Glomerular endothelial cell (primary cell): ENCODE measurements around the gene CA4. TPM values are rescaled to one million over a fixed set of nuclear protein-coding genes. Genes with fewer than 3 reads are reported as not detected.
"Not testable (repeated sequence)": the region's sequence is repeated elsewhere in the genome, so short reads cannot be mapped to it uniquely, and the experiment has no call there.

Source experiments
- DNase-seq: peaks from one replicate; pipeline ENCODE4 v3.0.0-alpha.2; 2011; ENCODE audit warnings: low read depth, low spot score; ENCODE audit errors: extremely low read depth
- total RNA-seq: library from RNA; depleted of rRNA; stranded (reverse); fragments of >200 nt; gene quantifications from 2 replicates; pipeline ENCODE4 v1.2.3, GENCODE V29; 2015

Gene CA4
- total RNA-seq: 3.5 and 4.0 TPM in 2 replicates

DNA sequence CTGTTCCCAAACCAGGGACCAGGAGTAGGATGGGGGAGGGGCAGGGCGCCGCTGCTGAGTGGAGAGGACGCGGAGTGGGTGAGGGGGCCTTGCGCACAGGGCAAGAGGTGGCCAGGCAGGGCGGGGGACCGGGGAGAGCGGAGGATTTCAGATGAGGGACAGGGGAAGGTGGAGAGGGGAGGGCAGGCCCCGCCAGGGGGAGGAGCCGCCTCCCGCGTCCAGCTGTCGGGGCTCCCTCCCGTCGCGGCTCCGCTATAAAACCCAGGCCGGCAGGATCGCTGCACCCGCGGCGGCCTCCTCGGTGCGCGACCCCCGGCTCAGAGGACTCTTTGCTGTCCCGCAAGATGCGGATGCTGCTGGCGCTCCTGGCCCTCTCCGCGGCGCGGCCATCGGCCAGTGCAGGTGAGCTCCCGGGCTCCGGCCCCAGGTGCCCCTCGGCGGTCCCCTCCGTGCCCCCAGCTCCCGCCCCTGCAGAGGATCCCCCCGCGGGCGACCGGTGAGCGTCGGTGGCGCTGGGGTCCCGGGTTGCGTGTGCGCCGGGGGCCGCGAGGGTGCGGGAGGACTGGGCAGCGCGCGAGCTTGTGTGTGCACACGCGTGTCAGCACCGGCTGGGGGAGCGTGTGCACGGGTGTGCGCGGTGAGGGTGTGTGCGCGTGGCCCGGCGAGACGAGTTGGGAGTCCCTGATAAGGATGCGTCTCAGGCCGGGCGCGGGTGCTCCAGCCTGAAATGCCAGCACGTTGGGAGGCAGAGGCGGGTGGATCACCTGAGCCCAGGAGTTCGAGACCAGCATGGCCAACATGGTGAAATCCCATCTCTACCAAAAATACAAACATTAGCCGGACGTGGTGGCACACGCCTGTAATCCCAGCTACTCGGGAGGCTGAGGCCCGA is at the start of gene CA4:
Gene CA4, plus strand, starts transcription at position 283 of the 892 bp plus-strand sequence. Its CDS starts 62 bp downstream, at position 345.
- DNase-seq: no peak

- not testable (repeated sequence) for DNase-seq
These were observed 49.2 kb upstream of the CA4 start for GRCh38 chr17:60100577-60100976.

GRCh38 chr17:60102015-60102631 is 47.6 kb upstream of the CA4 start:
- not testable (repeated sequence) for DNase-seq

DNA sequence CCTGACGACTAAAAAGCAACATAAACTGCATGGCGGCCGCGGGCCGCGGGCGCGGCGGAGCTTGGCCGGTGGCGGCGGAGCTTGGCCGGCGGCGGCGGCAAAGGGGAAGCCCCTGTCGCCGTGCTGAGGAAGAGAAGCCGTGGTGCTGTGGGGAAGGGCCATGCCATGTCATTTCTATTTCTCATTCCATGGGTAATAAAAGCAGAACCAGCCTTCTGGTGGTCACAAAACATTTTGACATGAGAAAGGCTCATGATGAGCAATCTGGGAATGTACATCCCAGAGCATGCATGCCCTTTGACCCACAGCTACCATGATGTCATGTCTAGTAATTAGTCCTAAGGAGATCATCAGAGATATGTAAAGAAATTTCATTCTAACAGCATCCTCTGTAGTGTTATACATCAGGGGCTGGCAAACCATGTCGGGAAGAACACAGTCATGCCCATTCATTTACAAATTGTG is 47.1 kb upstream of the CA4 start:
- DNase-seq: no peak

- DNase-seq: no peak
These were observed 45.8 kb upstream of the CA4 start for GRCh38 chr17:60103957-60104356.

DNA sequence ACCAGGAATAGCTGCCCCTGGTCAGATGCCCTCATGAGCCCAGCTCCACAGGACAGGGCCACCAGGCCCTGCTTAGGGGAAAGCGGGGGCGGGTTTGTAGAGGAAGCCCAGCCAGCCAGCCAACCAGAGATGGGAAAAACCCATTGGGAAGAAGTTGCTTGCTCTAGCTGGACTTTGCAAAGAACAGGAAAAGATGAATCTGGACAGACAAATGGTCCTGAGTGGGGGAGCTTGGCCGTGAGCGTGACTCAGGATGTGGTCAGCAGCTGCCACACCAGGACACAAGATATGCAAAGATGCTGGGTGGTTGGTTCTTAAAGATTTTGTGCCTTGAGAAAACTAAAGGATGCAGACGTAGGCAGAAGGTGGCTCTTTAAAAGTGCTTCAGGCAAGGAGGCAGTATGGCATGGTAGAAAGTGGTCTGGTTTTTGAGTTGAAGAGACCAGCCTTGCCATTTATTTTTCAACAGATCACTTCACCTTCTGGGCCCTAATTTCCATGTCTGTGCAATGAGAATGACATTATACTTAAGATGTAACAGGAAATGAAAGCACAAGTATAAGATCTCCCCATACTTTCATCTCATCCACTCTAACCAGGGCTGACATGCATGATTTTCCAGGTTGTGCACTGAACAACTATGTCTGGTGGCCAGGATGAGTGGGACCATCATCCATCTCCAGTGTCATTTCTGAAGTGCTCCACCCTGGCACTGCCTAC is 43.3 kb upstream of the CA4 start:
- DNase-seq: no peak

- no peak for DNase-seq
These were observed 42.1 kb upstream of the CA4 start for GRCh38 chr17:60107526-60108257.

DNA sequence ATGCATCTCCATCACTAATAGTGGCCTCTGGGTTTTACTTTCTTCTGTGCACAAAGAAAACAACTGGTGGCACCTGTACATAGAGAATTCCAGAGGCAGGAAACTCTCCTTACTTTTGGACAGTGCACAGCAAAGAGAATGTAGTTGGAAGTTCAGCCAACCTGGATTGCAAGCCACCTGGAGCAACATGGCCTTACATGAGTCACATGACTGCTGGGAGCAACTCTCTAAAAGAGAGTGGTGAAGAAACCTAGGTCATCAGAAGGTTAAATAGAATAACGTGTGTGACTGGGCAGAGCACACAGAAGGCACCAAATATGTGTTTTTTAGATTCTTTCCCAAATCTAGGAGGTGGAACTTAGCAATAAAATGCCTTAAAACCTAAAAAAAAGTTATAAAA is 41.5 kb upstream of the CA4 start:
- DNase-seq: not testable (repeated sequence)

- no peak for DNase-seq
These were observed 41.1 kb upstream of the CA4 start for GRCh38 chr17:60108712-60109111.

GRCh38 chr17:60109161-60109560 is 40.6 kb upstream of the CA4 start:
- DNase-seq: no peak

DNA sequence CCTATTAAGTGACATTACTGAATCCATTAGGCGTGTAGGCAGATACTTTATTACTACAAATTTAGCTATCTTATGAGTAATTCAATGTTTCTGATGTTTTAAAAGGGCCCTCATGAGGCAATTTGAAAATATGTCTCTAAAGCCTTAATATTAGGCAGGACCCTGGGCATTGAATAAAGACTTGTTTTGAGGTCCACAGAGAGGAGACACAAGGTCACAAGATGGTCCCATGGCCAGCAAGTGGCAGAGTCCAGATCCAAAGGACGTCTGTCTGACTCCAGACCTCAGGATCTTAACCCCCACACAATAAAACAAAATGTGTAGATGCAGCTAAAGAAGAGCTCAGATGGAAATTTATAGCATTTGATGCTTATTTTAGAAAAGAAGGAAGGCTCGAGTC is 39.2 kb upstream of the CA4 start:
- DNase-seq: no peak

DNA sequence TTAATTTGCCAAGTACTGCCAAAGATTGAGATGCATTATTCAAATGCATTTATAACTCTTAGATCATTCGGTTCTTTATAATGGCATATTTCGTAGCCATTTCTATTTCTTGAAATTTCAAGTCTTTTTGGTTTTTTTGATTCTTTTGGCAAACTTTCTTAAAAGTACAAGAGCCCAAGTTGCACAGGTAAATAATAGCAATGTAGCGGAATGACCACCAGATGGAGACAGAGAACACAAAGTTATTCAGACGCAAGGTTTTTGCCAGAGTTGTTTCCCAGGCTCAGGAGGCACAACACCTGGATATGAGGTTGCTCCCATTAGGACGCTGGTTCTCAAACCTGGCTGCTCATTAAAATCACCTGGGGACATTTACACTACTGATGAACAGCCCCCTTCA is 38.1 kb upstream of the CA4 start:
- not testable (repeated sequence) for DNase-seq

DNA sequence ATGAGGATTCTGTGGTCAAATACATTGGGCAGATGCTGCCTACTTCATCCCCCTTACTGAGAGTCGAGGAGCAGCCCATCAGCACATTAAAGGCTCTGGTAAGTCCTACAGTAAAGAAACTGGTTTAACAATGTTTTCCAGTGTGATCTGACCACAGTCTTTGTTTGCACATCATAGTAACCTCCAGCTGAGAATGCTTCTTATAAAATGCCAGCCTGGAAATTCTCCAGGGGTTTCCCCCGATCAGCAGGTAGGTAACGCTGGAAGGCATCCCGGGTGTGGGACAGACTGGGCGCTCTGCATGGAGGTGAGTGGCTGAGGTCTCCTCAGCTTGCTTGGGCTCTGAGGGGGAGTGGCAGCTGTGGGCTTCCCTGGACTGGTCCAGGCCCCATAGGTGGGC is 34.4 kb upstream of the CA4 start:
- not testable (repeated sequence) for DNase-seq

GRCh38 chr17:60116196-60116595 is 33.6 kb upstream of the CA4 start:
- DNase-seq: not testable (repeated sequence)

- not testable (repeated sequence) for DNase-seq
These were observed 30.6 kb upstream of the CA4 start for GRCh38 chr17:60119162-60119561.

DNA sequence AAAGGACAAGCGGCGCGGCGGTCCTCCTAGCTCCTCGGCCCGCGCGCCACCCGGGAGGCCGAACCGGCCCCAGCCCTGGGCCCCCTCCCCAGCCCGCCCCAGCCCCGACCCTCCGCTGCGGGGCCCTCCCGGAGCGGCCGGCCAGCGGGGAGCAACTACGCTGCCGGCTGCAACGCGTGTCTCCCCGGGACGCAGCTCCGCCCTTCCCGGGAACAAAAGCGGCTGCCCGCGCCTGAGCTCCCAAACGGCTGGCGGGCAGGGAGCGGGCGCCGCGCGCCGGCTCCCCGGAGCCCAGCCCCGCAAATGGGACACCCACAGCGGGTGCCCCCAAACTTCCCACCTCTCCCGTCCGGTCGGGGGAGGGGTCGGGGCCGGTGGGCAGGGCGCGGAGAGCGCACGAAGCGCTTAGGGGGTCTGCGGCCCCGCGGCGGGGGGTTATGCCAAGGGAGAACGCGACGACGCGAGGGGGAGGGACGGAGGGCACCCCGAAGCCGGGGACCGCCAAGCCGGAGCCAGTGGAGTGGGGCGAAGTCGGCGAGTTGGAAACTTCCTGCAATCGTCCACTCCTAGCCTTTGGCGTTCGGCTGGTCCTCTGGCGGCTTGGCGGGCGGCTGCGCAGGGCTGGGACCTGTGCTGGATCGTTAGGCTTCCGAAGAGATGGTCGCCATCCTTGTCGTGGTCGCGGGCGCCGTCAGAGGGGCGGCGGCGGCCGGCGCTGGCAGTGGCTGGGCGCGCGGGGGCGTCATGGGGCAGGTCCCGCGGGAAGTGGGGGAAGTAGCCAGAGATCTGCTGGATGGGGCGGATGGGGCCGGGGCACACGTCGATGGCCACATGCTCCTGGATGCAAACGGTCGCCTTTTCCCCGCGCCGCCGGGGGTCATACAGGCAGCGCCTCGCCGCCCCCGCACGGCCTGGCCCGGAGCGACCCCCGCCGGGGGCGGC is 29.7 kb upstream of the CA4 start:
- not testable (repeated sequence) for DNase-seq

- DNase-seq: no peak
These were observed 22.4 kb upstream of the CA4 start for GRCh38 chr17:60127068-60128064.

- no peak for DNase-seq
These were observed 21.5 kb upstream of the CA4 start for GRCh38 chr17:60128171-60128859.
